H7 (cell line): ENCODE measurements around the gene MAOB. TPM values are rescaled to one million over a fixed set of nuclear protein-coding genes. Genes with fewer than 3 reads are reported as not detected.
"Not testable (repeated sequence)": the region's sequence is repeated elsewhere in the genome, so short reads cannot be mapped to it uniquely, and the experiment has no call there.

Source experiments
- DNase-seq: peaks from one replicate; pipeline ENCODE4 v3.0.0; 2012
- H3K27me3 ChIP-seq: 2 replicates; pipeline ENCODE4 v1.6.0; 2011; ENCODE audit warnings: mild to moderate bottlenecking, low read length; ENCODE audit not compliant: control insufficient read depth, insufficient read depth
- H3K36me3 ChIP-seq: replicated peaks from 2 replicates; pipeline ENCODE4 v1.5.1; 2011; ENCODE audit warnings: low read length; ENCODE audit not compliant: control insufficient read depth, insufficient read depth
- H3K4me3 ChIP-seq: 2 replicates; pipeline ENCODE4 v1.5.1; 2011; ENCODE audit warnings: low read depth, mild to moderate bottlenecking, control low read depth, low read length, moderate library complexity; ENCODE audit not compliant: insufficient read depth
- total RNA-seq: library from RNA; depleted of rRNA; stranded (reverse); fragments of >200 nt; shearing (Covaris generic); gene quantifications from 2 replicates; pipeline ENCODE4 v1.2.3, GENCODE V29; 2014; rRNA removed

The MAOB gene
- total RNA-seq, 1 experiment from 2014 or later, result 0.07 TPM

DNA sequence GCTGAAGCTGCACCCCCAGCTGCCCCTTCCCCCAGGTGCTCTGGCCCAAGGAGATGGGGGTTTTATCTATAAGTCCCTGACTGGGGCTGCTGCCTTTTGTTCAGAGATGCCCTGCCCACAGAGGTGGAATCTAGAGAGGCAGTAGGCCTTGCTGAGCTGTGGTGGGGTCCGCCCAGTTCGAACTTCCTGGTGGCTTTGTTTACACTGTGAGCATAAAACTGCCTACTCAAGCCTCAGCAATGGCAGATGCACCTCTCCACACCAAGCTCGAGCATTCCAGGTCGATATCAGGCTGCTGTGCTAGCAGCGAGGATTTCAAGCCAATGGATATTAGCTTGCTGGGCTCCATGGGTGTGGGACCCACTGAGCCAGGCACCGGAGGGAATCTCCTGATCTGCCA is 155.0 kb downstream of the MAOB start:
- not testable (repeated sequence) for H3K27me3 ChIP-seq, H3K4me3 ChIP-seq, DNase-seq, H3K36me3 ChIP-seq

DNA sequence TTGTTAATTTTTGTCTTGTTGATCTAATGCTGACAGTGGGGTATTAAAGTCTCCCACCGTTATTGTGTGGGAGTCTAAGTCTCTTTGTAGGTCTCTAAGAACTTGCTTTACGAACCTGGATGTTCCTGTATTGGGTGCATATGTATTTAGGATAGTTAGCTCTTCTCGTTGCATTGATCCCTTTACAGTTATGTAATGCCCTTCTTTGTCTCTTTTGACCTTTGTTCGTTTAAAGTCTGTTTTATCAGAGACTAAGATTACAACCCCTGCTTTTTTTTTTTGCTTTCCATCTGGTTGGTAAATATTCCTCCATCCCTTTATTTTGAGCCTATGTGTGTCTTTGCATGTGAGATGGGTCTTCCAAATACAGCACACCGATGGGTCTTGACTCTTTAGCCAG is 157.0 kb downstream of the MAOB start:
- H3K27me3 ChIP-seq, result not testable (repeated sequence)

DNA sequence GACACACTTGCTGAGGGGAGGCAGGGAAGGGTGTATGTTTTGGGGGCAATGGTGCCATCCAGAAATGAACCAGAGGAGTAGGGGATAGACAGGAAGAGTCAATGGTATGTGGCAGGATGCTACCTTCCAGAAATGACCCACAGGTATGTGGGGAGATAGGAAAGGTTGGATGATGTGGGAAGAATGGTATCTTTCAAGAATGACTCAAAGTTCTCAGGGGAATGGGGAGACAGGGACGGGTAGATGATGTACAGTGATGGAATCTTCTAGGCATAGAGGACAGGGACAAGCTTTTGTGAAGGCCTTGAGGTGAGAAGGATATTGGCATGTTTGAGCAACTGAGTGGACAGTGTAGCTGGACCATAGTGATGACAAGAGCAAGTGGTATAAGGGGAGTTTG is 161.3 kb downstream of the MAOB start:
- H3K27me3 ChIP-seq, result no peaks in the 10 kb centered on the region
- no peak for DNase-seq
- no peaks in the 10 kb centered on the region for H3K36me3 ChIP-seq
- no peak overlapping the region for H3K4me3 ChIP-seq

More for the DNA sequence above, 157.0 kb downstream of the MAOB start:
- not testable (repeated sequence) for H3K36me3 ChIP-seq, DNase-seq, H3K4me3 ChIP-seq

DNA sequence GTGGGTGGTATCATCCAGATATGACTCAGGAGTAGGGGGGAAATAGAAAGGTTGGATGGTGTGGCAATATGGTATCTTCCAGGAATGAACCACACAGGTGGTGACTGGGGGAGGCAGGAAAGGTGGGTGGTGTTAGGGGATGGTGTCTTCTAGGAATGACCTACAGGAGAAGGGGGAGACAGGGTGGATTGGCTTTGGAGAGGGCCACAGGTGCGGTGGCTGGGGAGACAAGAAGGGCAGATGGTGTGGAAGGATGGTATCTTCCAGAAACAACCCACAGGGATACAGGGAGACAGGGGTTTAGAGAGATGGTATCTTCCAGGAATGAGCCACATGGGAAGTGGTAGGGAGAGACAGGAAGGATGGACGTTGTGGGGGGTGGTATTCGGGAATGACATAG is 162.2 kb downstream of the MAOB start:
- Histone ChIP-seq H3K36me3 (no peaks in the 10 kb centered on the region), H3K4me3 (no peak overlapping the region), H3K27me3 (no peaks in the 10 kb centered on the region)
- DNase-seq, result no peak

DNA sequence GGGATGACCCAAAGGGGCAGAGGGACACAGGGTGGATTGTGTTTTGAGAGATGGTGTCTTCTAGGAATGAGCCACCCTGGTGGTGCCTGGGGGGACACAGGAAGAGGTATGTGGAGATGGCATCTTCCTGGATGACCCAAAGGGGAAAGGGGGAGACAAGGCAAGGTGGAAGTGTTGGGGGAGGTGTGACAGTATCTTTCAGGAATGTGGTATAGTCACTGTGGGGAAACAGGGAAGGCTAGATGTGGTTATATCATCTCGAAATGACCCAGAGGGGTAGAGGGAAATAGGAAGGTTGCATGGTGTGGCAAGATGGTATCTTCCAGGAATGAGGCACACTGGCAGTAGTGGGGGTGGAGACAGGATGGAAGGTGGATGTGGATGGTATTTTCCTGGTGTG is 163.3 kb downstream of the MAOB start:
- no peak for DNase-seq
- no peaks in the 10 kb centered on the region for H3K36me3 ChIP-seq
- no peaks in the 10 kb centered on the region for H3K27me3 ChIP-seq

DNA sequence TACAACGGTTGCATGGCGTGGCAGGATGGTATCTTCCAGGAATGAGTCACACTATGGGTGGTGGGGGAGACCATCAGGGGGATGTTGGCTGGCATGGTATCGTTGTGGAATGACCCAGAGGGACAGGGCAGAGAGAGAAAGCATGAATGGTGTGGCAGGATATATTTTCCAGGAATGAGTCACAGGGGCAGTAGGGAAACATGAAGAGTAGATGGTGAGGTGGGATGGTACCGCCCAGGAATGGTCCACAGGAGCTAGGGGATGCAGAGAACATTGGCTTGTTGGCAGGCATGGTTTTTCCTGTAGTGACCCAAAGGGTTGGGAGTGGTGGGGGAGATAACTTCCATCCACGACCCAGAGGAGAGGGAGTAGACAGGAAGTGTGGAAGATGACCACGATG is 163.7 kb downstream of the MAOB start:
- H3K36me3 ChIP-seq, result no peaks in the 10 kb centered on the region
- no peak overlapping the region for H3K4me3 ChIP-seq
- no peaks in the 10 kb centered on the region for H3K27me3 ChIP-seq
- DNase-seq, result no peak

More for the DNA sequence above, 163.3 kb downstream of the MAOB start:
- no peak overlapping the region for H3K4me3 ChIP-seq

DNA sequence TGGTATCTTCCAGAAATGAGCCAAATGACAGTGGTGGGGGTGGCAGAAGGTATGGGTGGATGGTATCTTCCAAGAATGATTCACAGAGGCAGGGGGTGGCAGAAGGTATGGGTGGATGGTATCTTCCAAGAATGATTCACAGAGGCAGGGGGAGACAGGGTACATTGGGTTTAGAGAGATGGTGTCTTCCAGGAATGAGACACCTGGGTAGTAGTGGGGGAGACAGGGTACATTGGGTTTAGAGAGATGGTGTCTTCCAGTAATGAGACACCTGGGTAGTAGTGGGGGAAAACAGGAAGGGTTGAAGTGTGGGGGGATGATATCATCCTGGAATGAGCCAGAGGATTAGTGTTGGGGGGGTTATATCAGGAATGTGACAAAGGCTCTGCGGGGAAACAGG is 164.2 kb downstream of the MAOB start:
- Histone ChIP-seq H3K27me3 (no peaks in the 10 kb centered on the region), H3K36me3 (no peaks in the 10 kb centered on the region), H3K4me3 (no peak overlapping the region)
- DNase-seq, result no peak

DNA sequence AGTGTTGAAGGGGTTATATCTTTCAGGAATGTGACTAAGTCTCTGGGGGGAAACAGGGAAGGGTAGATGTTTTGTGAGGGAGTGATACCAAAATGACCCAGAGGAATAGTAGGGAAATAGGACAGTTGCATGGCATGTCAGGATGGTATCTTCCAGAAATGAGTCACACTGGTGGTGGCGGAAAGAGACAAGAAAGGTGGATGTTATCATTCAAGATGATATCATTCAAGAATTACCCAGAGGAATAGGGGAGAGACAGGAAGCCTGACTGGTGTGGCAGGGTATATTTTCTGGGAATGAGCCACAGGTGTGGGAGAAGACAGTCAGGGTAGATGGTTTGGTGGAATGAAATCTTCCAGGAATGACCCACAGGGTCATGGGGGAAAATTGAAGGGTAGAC is 165.1 kb downstream of the MAOB start:
- no peak for DNase-seq
- Histone ChIP-seq H3K36me3 (no peaks in the 10 kb centered on the region), H3K4me3 (no peak overlapping the region)

DNA sequence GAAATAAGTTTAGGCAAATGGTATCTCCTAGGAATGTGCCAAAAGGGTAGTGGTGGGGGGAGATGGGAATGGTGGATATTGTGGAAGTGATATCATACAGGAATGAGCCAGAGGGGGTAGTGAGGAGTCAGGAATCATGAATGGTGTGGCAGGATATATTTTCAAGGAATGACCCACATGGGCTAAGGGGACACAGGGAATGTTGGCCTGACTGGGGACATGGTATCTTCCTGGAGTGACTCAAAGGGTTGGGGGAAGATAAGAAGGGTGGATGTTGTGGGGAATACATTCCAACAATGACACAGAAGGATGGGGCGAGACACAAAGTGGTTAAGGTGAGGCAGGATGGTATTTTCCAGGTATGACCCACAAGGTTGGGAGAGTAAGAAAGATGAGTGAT is 165.6 kb downstream of the MAOB start:
- H3K36me3 ChIP-seq, result no peaks in the 10 kb centered on the region
- H3K4me3 ChIP-seq, result no peak overlapping the region
- no peak for DNase-seq
- no peaks in the 10 kb centered on the region for H3K27me3 ChIP-seq

More for the DNA sequence above, 165.1 kb downstream of the MAOB start:
- no peaks in the 10 kb centered on the region for H3K27me3 ChIP-seq

Other genes starting within 250 kb of the MAOB start
- 20.1 and 23.3 TPM in 2 replicates for gene MAOA, start 226.2 kb downstream of the MAOB start, total RNA-seq
- gene NDP, start 90.9 kb upstream of the MAOB start, total RNA-seq, result not detected in 2 replicates